HG03060 (cell line): ENCODE results near the gene ZNHIT2.
"Not testable (repeated sequence)": the region's sequence is repeated elsewhere in the genome, so short reads cannot be mapped to it uniquely, and the experiment has no call there.

ENCODE experiments used
- ATAC-seq: cut with Tn5 transposase; IDR thresholded peaks from one replicate; pipeline ENCODE4 v1.9.1; 2021; ENCODE audit warnings: low read depth, moderate number of reproducible peaks; ENCODE audit not compliant: unreplicated experiment

The ZNHIT2 gene

DNA sequence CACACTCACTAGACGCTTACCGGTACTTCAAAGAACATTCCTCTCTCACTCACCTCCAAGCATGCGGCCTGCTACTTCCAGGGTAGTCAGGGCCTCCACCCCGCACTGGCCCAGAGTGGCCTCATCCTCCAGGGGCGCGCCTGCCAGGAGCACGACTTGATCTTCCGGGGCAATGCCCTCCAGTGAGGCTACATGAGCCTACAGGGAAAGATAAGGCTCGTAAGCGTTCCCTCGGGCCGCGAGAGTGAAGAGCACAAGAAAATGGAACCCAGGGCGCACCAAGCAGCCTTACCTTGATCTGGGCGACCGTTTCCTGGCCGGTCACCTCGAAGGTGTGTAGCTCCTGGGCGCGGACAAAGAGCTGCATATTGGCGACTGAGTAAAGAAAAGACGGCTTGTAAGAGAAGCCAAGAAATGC is 4.0 kb upstream of the ZNHIT2 start:
- ATAC-seq = no peak

DNA sequence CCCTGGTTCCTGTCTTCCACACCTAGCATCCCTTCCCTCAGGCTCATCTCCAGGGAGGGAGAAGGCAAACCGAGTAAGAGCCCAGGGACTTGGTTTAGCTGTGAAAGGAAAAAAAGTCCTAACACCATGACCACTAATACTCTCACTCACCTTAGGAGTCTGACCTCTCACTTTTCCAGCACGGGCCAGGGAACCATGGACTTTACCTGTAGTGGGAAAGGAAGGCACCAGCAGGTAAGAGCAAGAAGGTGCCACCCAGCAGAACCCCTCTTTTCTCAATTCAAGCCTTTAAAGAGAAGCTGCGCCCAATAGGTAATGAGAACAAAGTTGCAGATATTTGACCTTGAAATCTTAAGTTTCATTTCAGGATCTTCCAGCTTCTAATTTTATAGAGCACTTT is 3.3 kb upstream of the ZNHIT2 start:
- ATAC-seq = no peak

DNA sequence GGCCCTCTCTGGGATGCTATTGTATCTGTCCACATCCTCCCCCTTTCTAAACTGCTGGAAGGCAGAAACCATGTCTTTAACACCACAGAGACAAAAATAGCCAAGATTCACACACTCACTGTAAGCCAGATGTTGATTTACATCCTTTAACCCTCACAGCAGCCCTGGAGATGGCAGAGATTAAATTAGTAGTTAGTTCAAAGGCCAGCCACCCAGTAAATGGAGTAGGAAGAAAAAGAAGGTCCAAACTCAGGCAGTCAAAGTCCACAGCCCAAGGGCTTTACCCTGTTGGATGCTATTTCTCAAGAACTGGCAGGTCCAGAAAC is 2.1 kb upstream of the ZNHIT2 start:
- no peak for ATAC-seq

DNA sequence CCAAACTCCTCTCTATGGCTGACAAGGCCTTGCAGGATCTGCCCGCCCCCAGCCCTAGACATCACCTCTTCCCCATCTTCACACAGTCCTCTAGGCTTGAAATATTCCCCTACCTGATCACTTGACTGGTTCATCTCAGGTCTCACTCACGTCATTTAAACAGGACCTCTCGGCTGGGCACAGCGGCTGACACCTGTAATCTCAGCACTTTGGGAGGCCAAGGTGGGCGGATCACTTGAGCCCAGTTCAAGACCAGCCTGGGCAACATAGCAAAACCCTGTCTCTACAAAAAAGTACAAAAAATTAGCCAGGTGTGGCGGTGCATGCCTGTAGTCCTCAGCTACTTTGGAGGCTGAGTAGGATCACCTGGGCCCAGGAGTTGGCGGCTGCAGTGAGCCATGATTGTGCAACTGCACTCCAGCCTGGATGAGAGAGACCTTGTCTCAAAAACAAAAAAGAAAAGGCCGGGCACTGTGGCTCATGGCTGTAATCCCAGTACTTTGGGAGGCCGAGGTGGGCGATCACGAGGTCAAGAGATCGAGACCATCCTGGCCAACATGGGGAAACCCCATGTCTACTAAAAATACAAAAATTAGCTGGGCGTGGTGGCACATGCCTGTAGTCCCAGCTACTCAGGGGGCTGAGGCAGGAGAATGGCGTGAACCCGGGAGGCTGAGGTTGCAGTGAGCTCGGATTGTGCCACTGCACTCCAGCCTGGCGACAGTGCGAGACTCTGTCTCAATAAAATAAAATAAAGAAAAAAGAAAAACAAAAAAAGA is 1.6 kb upstream of the ZNHIT2 start:
- ATAC-seq = not testable (repeated sequence)

DNA sequence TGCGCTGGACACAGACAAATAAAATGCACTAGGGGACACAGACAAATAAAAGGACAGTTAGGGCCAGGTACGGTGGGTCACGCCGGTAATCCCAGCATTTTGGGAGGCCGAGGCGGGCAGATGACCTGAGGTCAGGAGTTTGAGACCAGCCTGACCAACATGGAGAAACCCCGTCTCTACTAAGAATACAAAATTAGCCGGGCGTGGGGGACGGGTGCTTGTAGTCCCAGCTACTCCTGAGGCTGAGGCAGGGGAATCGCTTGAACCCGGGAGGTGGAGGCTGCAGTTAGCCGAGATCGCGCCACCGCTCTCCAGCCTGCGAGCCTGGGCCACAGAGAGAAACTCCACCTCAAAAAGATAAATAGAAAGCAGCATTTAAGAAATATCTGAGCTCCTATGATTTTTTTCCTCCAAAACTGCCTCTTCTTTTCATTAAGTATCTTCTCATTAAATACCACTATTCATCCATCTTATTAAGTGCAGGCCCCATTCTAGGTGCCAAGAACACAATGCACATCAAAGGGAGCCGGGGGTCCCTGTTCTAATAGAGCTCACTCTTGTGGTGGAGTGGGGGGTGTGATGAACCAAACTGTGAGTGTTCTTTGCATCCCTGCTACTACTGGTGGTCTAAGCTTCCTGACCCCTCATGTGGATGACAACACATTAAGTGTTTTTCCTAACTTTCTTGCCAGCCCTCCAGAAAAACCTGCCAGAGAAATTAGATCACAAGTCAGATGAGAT is 766 bp upstream of the ZNHIT2 start:
- no peak for ATAC-seq

DNA sequence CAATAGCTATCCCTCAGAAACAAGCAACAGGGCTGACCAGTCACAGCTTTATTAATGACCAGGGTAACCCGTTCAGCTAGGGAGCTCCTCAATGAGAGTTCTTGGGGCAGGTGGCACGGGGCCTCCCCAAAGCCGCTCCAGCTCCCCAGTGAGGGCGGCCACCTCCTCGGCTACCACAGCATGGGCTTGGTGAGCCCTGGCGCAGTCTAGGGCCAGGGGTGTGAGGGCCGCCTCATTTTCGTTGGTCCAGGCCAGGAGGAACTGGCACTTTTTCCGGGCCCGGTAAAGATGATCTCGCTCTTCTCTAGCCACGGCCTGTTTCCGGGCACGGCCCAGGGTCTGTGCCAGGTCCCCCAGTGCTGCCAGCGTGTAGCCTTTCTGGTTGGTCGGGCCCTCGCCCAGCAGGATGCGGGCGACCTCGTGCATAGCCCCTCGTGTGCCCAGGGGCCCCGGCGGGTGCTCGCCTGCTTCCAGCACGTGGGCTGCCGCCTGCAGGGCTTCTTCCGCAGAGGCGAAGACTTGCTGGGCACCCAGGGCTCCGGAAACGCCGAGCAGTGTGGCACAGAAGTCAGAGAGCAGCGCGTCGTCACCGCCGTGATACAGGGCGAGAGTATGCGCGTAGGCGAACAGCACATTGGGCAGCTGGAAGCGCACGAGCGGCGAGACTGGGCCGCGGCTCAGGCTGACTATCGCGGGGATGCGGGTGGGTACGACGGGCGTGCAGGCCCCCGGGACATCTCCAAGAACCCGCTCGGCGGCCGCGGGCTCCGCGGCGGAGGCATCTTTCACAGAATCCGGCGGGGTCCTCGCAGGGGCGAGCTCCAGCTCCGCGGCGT is 913 bp downstream of the ZNHIT2 start:
- no peak for ATAC-seq

DNA sequence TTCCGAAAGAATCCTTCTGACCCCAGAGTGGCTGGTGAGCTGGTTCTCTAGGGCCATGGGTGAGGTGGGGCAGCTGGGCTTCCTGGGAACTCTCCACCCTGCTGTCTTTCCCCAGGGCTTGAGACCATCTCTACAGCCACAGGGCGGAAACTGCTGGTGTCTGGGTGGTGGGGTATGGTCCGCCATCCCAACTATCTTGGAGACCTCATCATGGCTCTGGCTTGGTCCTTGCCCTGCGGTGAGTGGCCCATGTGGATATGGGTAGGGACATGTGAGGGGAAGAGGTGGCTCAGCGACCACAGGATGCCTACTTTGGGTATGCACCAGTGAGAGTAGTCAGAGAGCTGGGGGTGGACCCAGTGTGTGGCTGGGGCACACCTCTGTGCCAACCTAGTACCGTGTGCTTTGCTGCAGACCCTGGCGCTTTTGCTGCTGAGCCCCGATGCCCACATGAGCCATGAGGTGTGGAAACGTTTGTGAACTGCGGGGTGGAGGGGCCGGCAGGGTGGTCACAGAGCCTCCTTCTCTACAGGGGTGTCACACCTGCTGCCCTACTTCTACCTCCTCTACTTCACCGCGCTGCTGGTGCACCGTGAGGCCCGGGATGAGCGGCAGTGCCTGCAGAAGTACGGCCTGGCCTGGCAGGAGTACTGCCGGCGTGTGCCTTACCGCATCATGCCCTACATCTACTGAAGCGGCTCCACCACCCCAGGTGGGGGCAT is 2.0 kb downstream of the ZNHIT2 start:
- ATAC-seq = no peak

DNA sequence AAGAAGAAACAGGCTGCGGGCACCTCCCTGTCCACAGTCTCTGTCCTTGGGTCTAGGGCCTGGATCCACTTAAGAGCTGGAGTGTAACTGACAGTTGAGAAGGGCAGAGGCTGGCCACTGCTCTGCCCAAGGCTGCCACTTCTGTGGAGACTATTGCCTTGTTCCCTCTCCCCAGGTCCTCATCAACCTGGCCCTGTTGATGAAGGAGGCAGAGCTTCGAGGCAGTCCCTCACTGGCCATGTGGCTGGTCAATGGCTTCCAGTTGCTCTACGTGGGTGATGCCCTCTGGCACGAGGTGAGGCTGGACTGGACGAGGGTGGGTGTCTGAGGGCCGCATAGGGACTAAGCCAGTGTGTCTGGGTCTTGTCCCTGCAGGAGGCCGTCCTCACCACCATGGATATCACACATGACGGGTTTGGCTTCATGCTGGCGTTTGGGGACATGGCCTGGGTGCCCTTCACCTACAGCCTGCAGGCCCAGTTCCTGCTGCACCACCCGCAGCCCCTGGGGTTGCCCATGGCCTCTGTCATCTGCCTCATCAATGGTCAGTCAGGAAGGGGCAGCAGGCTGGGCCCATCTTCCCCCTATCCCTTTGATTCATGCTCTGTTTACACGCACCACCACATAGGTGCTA is 2.8 kb downstream of the ZNHIT2 start:
- ATAC-seq = no peak

DNA sequence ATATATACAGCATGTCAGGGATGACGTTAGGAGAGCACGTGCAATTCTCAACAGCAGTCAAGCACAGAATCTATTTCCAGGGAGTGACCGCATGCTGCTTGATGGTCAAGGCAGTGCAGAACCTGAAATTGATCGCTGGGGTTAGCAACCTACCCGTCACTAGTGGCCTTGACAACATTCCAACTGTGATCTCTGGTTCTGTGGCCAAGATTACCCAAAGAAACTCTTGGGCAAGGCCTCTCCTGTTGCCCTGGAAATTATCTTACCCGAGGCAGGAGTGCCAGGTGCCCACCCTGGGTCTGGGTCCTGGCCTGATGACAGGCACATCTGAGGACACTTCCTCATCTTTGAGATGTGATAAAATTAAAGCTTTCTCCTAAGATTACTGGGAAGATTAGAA is 3.7 kb downstream of the ZNHIT2 start:
- no peak for ATAC-seq

DNA sequence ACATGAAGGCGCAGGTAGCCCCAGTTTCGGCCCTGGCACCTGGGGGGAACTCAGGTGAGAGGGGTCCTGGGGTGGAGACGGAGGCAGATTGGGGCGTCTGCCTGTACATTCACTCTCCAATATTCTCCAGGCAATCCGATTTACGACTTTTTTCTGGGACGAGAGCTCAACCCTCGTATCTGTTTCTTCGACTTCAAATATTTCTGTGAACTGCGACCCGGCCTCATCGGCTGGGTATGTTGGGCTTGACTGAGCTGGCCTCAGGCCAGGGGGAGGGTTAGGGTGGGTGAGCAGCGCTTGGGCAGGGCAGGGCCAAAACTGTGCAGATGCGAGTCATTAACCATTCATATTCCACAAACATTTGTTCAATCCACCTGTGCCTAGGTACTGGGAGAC is 4.1 kb downstream of the ZNHIT2 start:
- ATAC-seq = no peak

DNA sequence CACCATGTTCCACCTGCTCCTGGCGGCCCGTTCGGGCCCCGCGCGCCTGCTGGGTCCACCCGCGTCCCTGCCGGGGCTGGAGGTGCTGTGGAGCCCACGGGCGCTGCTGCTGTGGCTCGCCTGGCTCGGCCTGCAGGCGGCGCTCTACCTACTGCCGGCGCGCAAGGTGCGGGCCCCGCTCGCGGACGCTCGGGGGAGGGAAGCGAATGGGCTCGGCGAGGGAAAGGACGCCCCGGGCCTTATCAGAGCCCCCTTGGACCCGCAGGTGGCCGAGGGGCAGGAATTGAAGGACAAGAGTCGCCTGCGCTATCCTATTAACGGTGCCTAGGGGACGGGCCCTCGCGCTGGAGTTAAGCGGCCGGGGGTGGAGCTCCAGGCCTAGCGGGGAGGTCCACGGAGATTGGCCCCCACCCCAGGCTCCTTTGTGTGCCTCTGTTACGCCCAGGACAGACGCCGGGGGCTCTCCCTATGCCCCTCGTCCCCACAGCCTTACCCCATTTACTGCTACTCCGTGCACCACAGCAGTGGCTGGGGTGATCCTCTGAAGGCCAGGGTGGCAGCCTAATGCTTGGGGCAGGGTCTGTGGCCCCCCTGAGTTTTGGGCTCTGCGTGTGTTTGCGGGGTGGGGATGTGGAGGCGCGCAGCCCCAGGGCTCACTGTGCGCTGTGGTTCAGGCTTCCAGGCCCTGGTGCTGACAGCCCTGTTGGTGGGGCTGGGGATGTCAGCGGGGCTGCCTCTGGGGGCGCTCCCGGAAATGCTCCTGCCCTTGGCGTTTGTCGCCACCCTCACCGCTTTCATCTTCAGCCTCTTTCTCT is 4.7 kb downstream of the ZNHIT2 start:
- ATAC-seq = no peak

DNA sequence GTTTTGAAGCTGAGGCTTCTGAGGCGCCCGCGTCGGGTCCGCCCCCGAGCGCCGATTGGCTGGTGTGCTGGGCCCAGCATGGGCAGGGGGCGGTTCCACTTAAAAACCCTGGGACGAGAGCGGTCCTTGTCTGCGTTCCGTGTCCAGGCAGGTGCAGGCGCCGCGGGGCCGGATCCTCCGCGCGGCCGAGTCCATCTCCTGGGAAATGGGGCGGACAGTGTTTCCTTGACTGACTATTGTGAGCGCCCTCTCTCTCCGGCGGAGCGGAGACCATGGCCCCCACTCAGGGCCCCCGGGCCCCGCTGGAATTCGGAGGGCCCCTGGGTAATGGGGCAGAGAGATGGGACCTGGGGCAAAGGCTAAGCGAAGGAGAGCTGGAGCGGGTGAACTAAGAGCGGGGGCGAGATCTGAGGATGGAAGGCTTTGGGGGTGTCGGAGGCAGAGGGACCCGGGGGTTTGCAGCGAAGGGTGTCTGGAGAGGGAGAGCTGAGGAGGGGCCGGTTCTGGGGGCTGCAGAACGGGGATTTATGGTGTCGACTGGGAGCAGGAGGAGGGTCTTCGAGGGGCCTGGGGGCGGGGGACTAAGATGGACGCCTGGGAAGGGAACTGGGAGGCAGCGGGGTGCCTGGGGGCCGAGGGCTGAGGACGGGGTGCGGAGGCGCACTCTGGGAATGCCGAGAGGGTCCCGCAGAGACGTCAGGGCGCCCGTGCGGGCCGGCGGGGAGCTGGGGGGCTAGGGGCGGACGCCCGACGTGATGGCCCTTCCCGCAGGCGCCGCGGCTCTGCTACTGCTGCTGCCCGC is 5.6 kb downstream of the ZNHIT2 start, which contains the start of gene TM7SF2:
Gene TM7SF2 (plus strand): TSS at position 129 of the 802 bp plus-strand sequence. CDS start 144 bp downstream, at position 273.
- peak; percentile 32 for ATAC-seq

DNA sequence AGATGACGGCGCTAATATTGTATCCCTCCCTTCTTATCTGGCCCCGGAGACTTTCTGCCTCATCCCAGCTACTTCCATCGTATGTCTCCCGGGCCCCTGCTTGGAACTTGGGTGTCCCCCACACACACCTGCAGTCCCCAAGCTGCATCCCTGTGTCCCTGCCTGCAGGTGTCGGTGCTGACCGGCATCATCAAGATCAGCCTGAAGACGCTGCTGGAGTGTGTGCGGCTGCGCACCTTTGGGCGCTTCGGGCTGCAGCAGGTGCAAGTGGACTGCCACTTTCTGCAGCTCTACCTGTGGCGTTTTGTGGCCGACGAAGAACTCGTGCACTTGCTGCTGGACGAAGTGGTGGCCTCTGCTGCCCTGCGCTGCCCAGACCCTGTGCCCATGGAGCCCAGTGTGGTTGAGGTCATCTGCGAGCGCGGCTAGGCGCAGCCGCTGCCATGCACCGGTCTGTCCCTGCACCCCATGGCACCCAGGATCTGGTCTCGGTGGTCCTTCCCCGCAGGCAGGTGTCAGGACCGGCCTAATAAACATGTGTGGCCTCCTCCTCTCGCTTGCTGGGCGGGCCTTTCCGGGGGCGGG is 6.2 kb downstream of the ZNHIT2 start:
- no peak for ATAC-seq

DNA sequence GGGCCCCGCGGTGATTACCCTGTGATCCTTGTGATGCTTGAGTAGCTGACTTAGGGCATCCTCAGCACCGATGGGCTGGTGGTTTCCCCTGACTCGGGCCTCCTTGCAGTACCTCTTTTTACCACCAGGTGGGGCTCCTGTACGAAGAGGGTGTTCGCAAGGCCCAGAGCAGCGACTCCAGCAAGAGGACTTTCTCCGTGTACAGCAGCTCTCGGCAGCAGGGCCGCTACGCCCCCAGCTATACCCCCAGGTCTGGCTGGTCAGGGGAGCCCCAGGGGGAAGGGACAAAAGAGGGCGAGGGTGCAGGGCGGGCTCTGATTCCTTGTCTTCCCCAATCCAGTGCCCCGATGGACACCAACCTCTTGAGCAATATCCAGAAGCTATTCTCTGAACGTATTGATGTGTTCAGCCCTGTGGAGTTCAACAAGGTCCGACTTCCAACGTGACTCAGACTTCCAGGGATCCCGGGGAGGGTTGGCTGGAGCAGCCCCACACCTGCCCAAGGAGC is 7.1 kb downstream of the ZNHIT2 start:
- ATAC-seq = no peak

DNA sequence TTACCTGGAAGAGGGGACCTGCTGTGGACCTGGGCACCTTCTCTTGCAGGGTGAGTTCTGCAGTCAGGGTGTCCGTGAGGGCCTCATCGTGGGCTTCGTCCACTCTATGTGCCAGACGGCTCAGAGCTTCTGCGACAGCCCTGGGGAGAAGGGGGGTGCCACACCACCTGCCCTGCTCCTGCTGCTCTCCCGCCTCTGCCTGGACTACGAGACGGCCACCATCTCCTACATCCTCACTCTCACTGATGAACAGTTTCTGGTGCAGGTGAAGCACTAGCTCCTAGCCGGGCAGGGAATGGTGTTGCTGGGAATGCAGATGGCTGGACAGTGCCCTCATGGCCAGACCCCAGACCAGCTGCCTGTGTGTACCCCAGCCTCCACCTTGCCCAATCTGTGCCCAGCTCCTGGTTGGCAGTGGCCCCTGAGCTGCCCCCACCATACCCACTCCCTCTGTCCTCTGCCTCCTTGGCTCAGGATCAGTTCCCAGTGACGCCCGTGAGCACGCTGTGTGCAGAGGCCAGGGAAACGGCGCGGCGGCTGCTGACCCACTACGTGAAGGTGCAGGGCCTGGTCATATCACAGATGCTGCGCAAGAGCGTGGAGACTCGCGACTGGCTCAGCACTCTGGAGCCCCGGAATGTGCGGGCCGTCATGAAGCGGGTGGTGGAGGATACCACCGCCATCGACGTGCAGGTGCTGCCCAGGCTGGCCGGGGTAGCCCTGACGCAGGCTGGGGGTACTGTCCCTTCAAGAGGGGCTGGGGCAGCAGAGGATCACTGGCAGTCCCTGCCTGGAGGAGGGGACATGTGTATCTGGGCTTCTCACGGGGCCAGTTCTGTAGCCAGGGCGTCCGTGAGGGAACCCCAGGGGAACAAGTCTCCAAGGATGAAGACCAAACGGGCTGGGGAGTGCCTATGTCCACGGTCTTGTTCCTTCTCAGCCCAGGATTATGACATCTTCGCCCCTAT is 8.0 kb downstream of the ZNHIT2 start:
- ATAC-seq = no peak

DNA sequence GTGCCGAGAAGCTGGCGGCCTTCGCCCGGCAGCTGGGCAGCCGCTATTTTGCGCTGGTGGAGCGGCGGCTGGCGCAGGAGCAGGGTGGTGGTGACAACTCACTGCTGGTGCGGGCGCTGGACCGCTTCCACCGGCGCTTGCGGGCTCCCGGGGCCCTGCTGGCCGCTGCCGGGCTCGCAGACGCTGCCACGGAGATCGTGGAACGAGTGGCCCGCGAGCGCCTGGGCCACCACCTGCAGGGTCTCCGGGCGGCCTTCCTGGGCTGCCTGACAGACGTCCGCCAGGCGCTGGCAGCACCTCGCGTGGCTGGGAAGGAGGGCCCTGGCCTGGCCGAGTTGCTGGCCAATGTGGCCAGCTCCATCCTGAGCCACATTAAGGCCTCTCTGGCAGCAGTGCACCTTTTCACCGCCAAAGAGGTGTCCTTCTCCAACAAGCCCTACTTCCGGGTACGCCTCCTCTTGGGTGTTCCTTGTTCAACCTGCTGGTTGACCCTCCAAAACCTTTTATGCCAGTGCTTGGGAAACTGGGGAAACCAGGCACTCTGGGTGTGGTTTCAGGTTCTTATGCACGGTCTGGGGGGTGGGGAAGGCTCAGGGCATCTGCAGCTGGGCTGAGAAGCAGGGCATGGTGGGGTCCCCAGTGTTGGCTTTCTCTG is 8.9 kb downstream of the ZNHIT2 start:
- ATAC-seq = no peak
